ENCODE measurements around the gene SH3BP5.
A peak's percentile ranks its signal among the peaks of the same experiment; 100 is the strongest.
"Not testable (repeated sequence)": the region's sequence is repeated elsewhere in the genome, so short reads cannot be mapped to it uniquely, and the experiment has no call there.

Gene SH3BP5

GRCh38 chr3:15332405-15333098 lies at the start of gene SH3BP5:
Gene SH3BP5, minus strand, starts transcription at chr3:15332586. Its CDS starts 178 bp downstream, at chr3:15332408.
- DNase-seq (ENCODE audit: low spot score) = peak; percentile 87

GRCh38 chr3:15380980-15381890 lies 48.8 kb upstream of the SH3BP5 start:
- no peak for DNase-seq (ENCODE audit: low spot score)

- DNase-seq (ENCODE audit: low spot score) = peak; percentile 71
Observed at GRCh38 chr3:15377961-15378791, 45.8 kb upstream of the SH3BP5 start.

GRCh38 chr3:15375461-15376000 lies 43.1 kb upstream of the SH3BP5 start:
- no peak for DNase-seq (ENCODE audit: low spot score)

- DNase-seq (ENCODE audit: low spot score) = no peak
Observed at GRCh38 chr3:15372918-15373317, 40.5 kb upstream of the SH3BP5 start.

GRCh38 chr3:15368561-15369135 lies 36.3 kb upstream of the SH3BP5 start:
- DNase-seq (ENCODE audit: low spot score) = no peak

- no peak for DNase-seq (ENCODE audit: low spot score)
Observed at GRCh38 chr3:15367059-15367458, 34.7 kb upstream of the SH3BP5 start.

GRCh38 chr3:15364078-15364477 lies 31.7 kb upstream of the SH3BP5 start:
- not testable (repeated sequence) for DNase-seq (ENCODE audit: low spot score)

GRCh38 chr3:15361494-15362214 lies 29.3 kb upstream of the SH3BP5 start:
- no peak for DNase-seq (ENCODE audit: low spot score)

- DNase-seq (ENCODE audit: low spot score) = no peak
Observed at GRCh38 chr3:15360788-15361493, 28.6 kb upstream of the SH3BP5 start.

- DNase-seq (ENCODE audit: low spot score) = no peak
Observed at GRCh38 chr3:15359677-15360397, 27.5 kb upstream of the SH3BP5 start.

- DNase-seq (ENCODE audit: low spot score) = not testable (repeated sequence)
Observed at GRCh38 chr3:15356651-15357061, 24.3 kb upstream of the SH3BP5 start.

GRCh38 chr3:15356176-15356575 lies 23.8 kb upstream of the SH3BP5 start:
- DNase-seq (ENCODE audit: low spot score) = no peak

GRCh38 chr3:15355086-15355485 lies 22.7 kb upstream of the SH3BP5 start:
- DNase-seq (ENCODE audit: low spot score) = no peak

GRCh38 chr3:15354485-15354884 lies 22.1 kb upstream of the SH3BP5 start:
- DNase-seq (ENCODE audit: low spot score) = no peak

GRCh38 chr3:15350141-15350540 lies 17.8 kb upstream of the SH3BP5 start:
- DNase-seq (ENCODE audit: low spot score) = no peak

GRCh38 chr3:15349438-15349837 lies 17.1 kb upstream of the SH3BP5 start:
- DNase-seq (ENCODE audit: low spot score) = not testable (repeated sequence)

- no peak for DNase-seq (ENCODE audit: low spot score)
Observed at GRCh38 chr3:15348246-15348645, 15.9 kb upstream of the SH3BP5 start.

- DNase-seq (ENCODE audit: low spot score) = no peak
Observed at GRCh38 chr3:15347737-15348110, 15.3 kb upstream of the SH3BP5 start.
